NCI-H1105 (cell line): ENCODE measurements around the gene TMEM131L.
"Not testable (repeated sequence)": the region's sequence is repeated elsewhere in the genome, so short reads cannot be mapped to it uniquely, and the experiment has no call there.

Experiments used
- DNase-seq: peaks from one replicate; lab custom pipeline; 2025; lab: John Stamatoyannopoulos, UW

TMEM131L gene

GRCh38 chr4:153539422-153539821, 73.3 kb downstream of the TMEM131L start:
- DNase-seq, result no peak

GRCh38 chr4:153541456-153542096, 75.4 kb downstream of the TMEM131L start:
- no peak for DNase-seq

GRCh38 chr4:153542131-153542530, 76.0 kb downstream of the TMEM131L start:
- no peak for DNase-seq

- DNase-seq, result no peak
Observed at GRCh38 chr4:153542834-153543233, 76.7 kb downstream of the TMEM131L start.

- DNase-seq, result no peak
Observed at GRCh38 chr4:153543351-153543750, 77.2 kb downstream of the TMEM131L start.

GRCh38 chr4:153545822-153546221, 79.7 kb downstream of the TMEM131L start:
- DNase-seq, result no peak

- DNase-seq, result no peak
Observed at GRCh38 chr4:153546280-153546679, 80.1 kb downstream of the TMEM131L start.

GRCh38 chr4:153547520-153547919, 81.4 kb downstream of the TMEM131L start:
- DNase-seq, result no peak

- not testable (repeated sequence) for DNase-seq
Observed at GRCh38 chr4:153548907-153549306, 82.7 kb downstream of the TMEM131L start.

- no peak for DNase-seq
Observed at GRCh38 chr4:153549405-153549804, 83.2 kb downstream of the TMEM131L start.

- DNase-seq, result no peak
Observed at GRCh38 chr4:153553155-153553818, 87.1 kb downstream of the TMEM131L start.

GRCh38 chr4:153553819-153554170, 87.6 kb downstream of the TMEM131L start:
- no peak for DNase-seq

- no peak for DNase-seq
Observed at GRCh38 chr4:153555730-153556434, 89.7 kb downstream of the TMEM131L start.

GRCh38 chr4:153556435-153556815, 90.3 kb downstream of the TMEM131L start:
- no peak for DNase-seq

GRCh38 chr4:153560908-153561307, 94.7 kb downstream of the TMEM131L start:
- no peak for DNase-seq

GRCh38 chr4:153564630-153565525, 98.7 kb downstream of the TMEM131L start:
- no peak for DNase-seq

GRCh38 chr4:153566631-153567150, 100.5 kb downstream of the TMEM131L start:
- no peak for DNase-seq

- not testable (repeated sequence) for DNase-seq
Observed at GRCh38 chr4:153567660-153568059, 101.5 kb downstream of the TMEM131L start.

- no peak for DNase-seq
Observed at GRCh38 chr4:153570228-153570973, 104.2 kb downstream of the TMEM131L start.

GRCh38 chr4:153571006-153571545, 104.9 kb downstream of the TMEM131L start:
- no peak for DNase-seq

GRCh38 chr4:153572609-153573008, 106.4 kb downstream of the TMEM131L start:
- no peak for DNase-seq
